Liver (tissue), 9 donors: ENCODE results near the gene RNPEP. TPM values are rescaled to one million over a fixed set of nuclear protein-coding genes. Genes with fewer than 3 reads are reported as not detected.
"Not testable (repeated sequence)": the region's sequence is repeated elsewhere in the genome, so short reads cannot be mapped to it uniquely, and the experiment has no call there.

Experiments used
- DNase-seq: peaks from one replicate; pipeline ENCODE4 v3.0.0-alpha.2; 2017; ENCODE audit warnings: low spot score
- H3K27ac ChIP-seq, 2 donors: one replicate each; pipeline ENCODE4 v1.7.0; 2013; ENCODE audit warnings: inconsistent platforms in 2 of 2, low read length in 2 of 2, control low read depth in 1 of 2, low read depth in 1 of 2, mild to moderate bottlenecking in 1 of 2
- H3K27me3 ChIP-seq, 4 donors: one replicate each; pipeline versions ENCODE4 v1.6.1 to v1.7.0; 2013; ENCODE audit warnings: low read length in 3 of 4, inconsistent platforms in 1 of 4, mild to moderate bottlenecking in 1 of 4, moderate library complexity in 1 of 4; ENCODE audit not compliant: control insufficient read depth in 4 of 4, insufficient read depth in 4 of 4
- H3K36me3 ChIP-seq, 4 donors: one replicate each; pipeline versions ENCODE4 v1.6.1 to v1.7.0; 2013; ENCODE audit warnings: low read length in 3 of 4, mild to moderate bottlenecking in 3 of 4, low read depth in 1 of 4, moderate library complexity in 1 of 4; ENCODE audit not compliant: control insufficient read depth in 4 of 4, insufficient read depth in 3 of 4
- H3K4me1 ChIP-seq, 4 donors: one replicate each; pipeline versions ENCODE4 v1.6.1 to v1.7.0; 2013; ENCODE audit warnings: low read length in 3 of 4, mild to moderate bottlenecking in 3 of 4, moderate library complexity in 1 of 4; ENCODE audit not compliant: control insufficient read depth in 4 of 4, insufficient read depth in 4 of 4
- H3K4me3 ChIP-seq, 3 donors: one replicate each; pipeline versions ENCODE4 v1.6.1 to v1.7.0; 2013; ENCODE audit warnings: low read length in 3 of 3, control low read depth in 1 of 3, low read depth in 1 of 3, mild to moderate bottlenecking in 1 of 3
- H3K9ac ChIP-seq, 2 donors: one replicate each; pipeline ENCODE4 v1.7.0; 2013; ENCODE audit warnings: low read length in 2 of 2, mild to moderate bottlenecking in 2 of 2, moderate library complexity in 2 of 2, control low read depth in 1 of 2, low read depth in 1 of 2
- H3K9me3 ChIP-seq, 4 donors: one replicate each; pipeline versions ENCODE4 v1.6.1 to v1.7.0; 2013; ENCODE audit warnings: low read length in 3 of 4; ENCODE audit not compliant: control insufficient read depth in 4 of 4
- ATF3 ChIP-seq: IDR thresholded peaks from 2 replicates; pipeline ENCODE4 v1.6.1; 2016; ENCODE audit warnings: antibody characterized with exemption
- GABPA ChIP-seq, 2 donors: IDR thresholded peaks in 1 of 2; conservative IDR thresholded peaks in 1 of 2; 2 replicates each; pipeline ENCODE4 v1.6.1; 2016; ENCODE audit warnings: antibody characterized with exemption in 2 of 2, mild to moderate bottlenecking in 1 of 2, moderate library complexity in 1 of 2
- HNF4A ChIP-seq, 2 donors: conservative IDR thresholded peaks; 2 replicates each; pipeline ENCODE4 v1.6.1; 2016; ENCODE audit warnings: antibody characterized with exemption in 2 of 2, mild to moderate bottlenecking in 2 of 2
- JUND ChIP-seq, 2 donors: IDR thresholded peaks; 2 replicates each; pipeline ENCODE4 v1.6.1; 2016; ENCODE audit warnings: antibody characterized with exemption in 2 of 2
- RAD21 ChIP-seq, 2 donors: IDR thresholded peaks; 2 replicates each; pipeline ENCODE4 v1.6.1; 2016; ENCODE audit warnings: antibody characterized with exemption in 2 of 2, mild to moderate bottlenecking in 2 of 2
- RXRA ChIP-seq, 2 donors: IDR thresholded peaks; 2 replicates each; pipeline ENCODE4 v1.6.1; 2017 to 2018; ENCODE audit warnings: antibody characterized with exemption in 2 of 2, mild to moderate bottlenecking in 1 of 2
- SP1 ChIP-seq: IDR thresholded peaks from 2 replicates; pipeline ENCODE4 v1.6.1; 2018; ENCODE audit warnings: antibody characterized with exemption, mild to moderate bottlenecking
- TAF1 ChIP-seq: conservative IDR thresholded peaks from 2 replicates; pipeline ENCODE4 v1.6.1; 2016; ENCODE audit warnings: antibody characterized with exemption, mild to moderate bottlenecking
- ZBTB33 ChIP-seq: IDR thresholded peaks from 2 replicates; pipeline ENCODE4 v1.6.1; 2016; ENCODE audit warnings: antibody characterized with exemption
- WGBS: extraction: QIAGEN DNeasy Blood & Tissue Kit; methylation state at CpG from one replicate; pipeline ENCODE4 v1.1.7; 2013; 5-methylcytosine and 5-hydroxymethylcytosine counted together
- polyA plus RNA-seq, 2 donors: library from polyadenylated mRNA; stranded (reverse) in 1 of 2; unstranded in 1 of 2; fragments of 200-250 nt in 1 of 2; fragments of >200 nt in 1 of 2; fragmentation: Nextera tagmentation in 1 of 2; extraction: Ambion mirVana in 1 of 2; gene quantifications; one replicate each; pipeline versions ENCODE4 v1.2.1 to v1.2.3, GENCODE V29; 2013 to 2015
- total RNA-seq, 2 donors: library from RNA; depleted of rRNA; stranded (reverse); fragments of >200 nt; gene quantifications; one replicate each; pipeline ENCODE4 v1.2.3, GENCODE V29; 2014
- TF ChIP-seq, protein P1 (sequence below): fragments of 150-350 bp; IDR thresholded peaks from 2 replicates; pipeline ENCODE4 v1.5.1; 2017; ENCODE audit warnings: improper control_type of control experiment, low read depth, low read length; ENCODE audit not compliant: missing input control
- TF ChIP-seq, protein P2 (sequence below): IDR thresholded peaks from 2 replicates; pipeline ENCODE4 v1.6.1; 2016; ENCODE audit warnings: antibody characterized with exemption, mild to moderate bottlenecking
- TF ChIP-seq, protein P3 (sequence below): IDR thresholded peaks from 2 replicates; pipeline ENCODE4 v1.6.1; 2016; ENCODE audit warnings: antibody characterized with exemption
- donor health status: healthy.
- donor health status: healthy.
- donor health status: healthy.
- donor health status: healthy.
- donor health status: healthy.

Gene RNPEP
- total and polyA plus RNA-seq, 4 donors, result 16.3 to 26.5 (median 21.0) TPM

GRCh38 chr1:201939148-201939547, 43.3 kb upstream of the RNPEP start:
- no peak overlapping the region for H3K4me3 ChIP-seq
- TF ChIP-seq ZBTB33, result no peak
- no peak for TF ChIP-seq JUND (IDR thresholded peaks at IDR 0.05)
- TF ChIP-seq SP1, result no peak
- TF ChIP-seq HNF4A (conservative IDR thresholded peaks at IDR 0.05), result no peak
- no peak for TF ChIP-seq TAF1
- TF ChIP-seq, protein P1, sequence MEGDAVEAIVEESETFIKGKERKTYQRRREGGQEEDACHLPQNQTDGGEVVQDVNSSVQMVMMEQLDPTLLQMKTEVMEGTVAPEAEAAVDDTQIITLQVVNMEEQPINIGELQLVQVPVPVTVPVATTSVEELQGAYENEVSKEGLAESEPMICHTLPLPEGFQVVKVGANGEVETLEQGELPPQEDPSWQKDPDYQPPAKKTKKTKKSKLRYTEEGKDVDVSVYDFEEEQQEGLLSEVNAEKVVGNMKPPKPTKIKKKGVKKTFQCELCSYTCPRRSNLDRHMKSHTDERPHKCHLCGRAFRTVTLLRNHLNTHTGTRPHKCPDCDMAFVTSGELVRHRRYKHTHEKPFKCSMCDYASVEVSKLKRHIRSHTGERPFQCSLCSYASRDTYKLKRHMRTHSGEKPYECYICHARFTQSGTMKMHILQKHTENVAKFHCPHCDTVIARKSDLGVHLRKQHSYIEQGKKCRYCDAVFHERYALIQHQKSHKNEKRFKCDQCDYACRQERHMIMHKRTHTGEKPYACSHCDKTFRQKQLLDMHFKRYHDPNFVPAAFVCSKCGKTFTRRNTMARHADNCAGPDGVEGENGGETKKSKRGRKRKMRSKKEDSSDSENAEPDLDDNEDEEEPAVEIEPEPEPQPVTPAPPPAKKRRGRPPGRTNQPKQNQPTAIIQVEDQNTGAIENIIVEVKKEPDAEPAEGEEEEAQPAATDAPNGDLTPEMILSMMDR, result no peak
- no peak for TF ChIP-seq RXRA (IDR thresholded peaks at IDR 0.05)
- H3K27me3 ChIP-seq, result peaks cover 0 to 3% (median 0%) of the 10 kb centered on the region in 4 donors
- H3K36me3 ChIP-seq, result no peaks in the 10 kb centered on the region
- no peaks in the 10 kb centered on the region for H3K9me3 ChIP-seq
- DNase-seq, result no peak
- H3K9ac ChIP-seq, result no peak overlapping the region
- no peak overlapping the region for H3K27ac ChIP-seq
- H3K4me1 ChIP-seq, result no peaks in the 10 kb centered on the region
- WGBS, result 72% methylated on average over 4 of the region's 4 CpGs

- Histone ChIP-seq H3K36me3 (no peaks in the 10 kb centered on the region), H3K4me3 (no peak overlapping the region), H3K27me3 (peaks cover 0 to 3% (median 0%) of the 10 kb centered on the region in 4 donors), H3K27ac (no peak overlapping the region), H3K9me3 (no peaks in the 10 kb centered on the region), H3K9ac (no peak overlapping the region), H3K4me1 (no peaks in the 10 kb centered on the region)
- no peak for DNase-seq
- WGBS, result 86% methylated on average over 5 of the region's 5 CpGs
- no peak for TF ChIP-seq TAF1
- TF ChIP-seq, protein P2, sequence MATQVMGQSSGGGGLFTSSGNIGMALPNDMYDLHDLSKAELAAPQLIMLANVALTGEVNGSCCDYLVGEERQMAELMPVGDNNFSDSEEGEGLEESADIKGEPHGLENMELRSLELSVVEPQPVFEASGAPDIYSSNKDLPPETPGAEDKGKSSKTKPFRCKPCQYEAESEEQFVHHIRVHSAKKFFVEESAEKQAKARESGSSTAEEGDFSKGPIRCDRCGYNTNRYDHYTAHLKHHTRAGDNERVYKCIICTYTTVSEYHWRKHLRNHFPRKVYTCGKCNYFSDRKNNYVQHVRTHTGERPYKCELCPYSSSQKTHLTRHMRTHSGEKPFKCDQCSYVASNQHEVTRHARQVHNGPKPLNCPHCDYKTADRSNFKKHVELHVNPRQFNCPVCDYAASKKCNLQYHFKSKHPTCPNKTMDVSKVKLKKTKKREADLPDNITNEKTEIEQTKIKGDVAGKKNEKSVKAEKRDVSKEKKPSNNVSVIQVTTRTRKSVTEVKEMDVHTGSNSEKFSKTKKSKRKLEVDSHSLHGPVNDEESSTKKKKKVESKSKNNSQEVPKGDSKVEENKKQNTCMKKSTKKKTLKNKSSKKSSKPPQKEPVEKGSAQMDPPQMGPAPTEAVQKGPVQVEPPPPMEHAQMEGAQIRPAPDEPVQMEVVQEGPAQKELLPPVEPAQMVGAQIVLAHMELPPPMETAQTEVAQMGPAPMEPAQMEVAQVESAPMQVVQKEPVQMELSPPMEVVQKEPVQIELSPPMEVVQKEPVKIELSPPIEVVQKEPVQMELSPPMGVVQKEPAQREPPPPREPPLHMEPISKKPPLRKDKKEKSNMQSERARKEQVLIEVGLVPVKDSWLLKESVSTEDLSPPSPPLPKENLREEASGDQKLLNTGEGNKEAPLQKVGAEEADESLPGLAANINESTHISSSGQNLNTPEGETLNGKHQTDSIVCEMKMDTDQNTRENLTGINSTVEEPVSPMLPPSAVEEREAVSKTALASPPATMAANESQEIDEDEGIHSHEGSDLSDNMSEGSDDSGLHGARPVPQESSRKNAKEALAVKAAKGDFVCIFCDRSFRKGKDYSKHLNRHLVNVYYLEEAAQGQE, result no peak
- no peak for TF ChIP-seq GABPA (IDR thresholded peaks at IDR 0.05 in 1 of 2, conservative IDR thresholded peaks at IDR 0.05 in 1 of 2)
- TF ChIP-seq, protein P3, sequence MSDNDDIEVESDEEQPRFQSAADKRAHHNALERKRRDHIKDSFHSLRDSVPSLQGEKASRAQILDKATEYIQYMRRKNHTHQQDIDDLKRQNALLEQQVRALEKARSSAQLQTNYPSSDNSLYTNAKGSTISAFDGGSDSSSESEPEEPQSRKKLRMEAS, result no peak
- TF ChIP-seq ATF3, result no peak
- no peak for TF ChIP-seq RXRA (IDR thresholded peaks at IDR 0.05)
- TF ChIP-seq, protein P1, result no peak
- TF ChIP-seq RAD21 (IDR thresholded peaks at IDR 0.05), result no peak
Measured at GRCh38 chr1:201939574-201939973, 42.9 kb upstream of the RNPEP start.

DNA sequence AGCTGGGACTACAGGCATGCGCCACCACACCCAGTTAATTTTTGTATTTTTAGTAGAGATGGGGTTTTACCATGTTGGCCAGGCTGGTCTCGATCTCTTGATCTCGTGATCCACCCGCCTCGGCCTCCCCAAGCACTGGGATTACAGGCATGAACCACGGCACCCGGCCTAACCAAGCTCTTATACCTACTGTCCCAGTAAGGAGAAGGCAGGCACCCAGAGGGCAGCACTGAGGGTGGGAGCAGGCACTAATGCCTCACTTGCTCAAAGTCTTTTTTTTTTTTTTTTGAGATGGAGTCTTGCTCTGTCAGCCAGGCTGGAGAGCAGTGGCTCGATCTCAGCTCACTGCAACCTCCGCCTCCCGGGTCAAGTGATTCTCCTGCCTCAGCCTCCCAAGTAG, 42.1 kb upstream of the RNPEP start:
- not testable (repeated sequence) for H3K4me3 ChIP-seq, H3K36me3 ChIP-seq, H3K9me3 ChIP-seq, H3K9ac ChIP-seq, H3K27me3 ChIP-seq, DNase-seq, H3K27ac ChIP-seq, H3K4me1 ChIP-seq
- WGBS, result 95% methylated on average over 10 of the region's 10 CpGs
